ENCODE measurements around the gene SRF. TPM values are rescaled to one million over a fixed set of nuclear protein-coding genes. Genes with fewer than 3 reads are reported as not detected.

SRF gene
- total RNA-seq, 1 experiment from 2014 or later = 46.2 TPM

- H3K9me3 Mint-ChIP-seq = no peaks in the 10 kb centered on the region
- ATAC-seq (no peak), DNase-seq (ENCODE audit: low spot score) (no peak)
- no peaks in the 10 kb centered on the region for H3K27me3 Mint-ChIP-seq (ENCODE audit: low read depth)
- no peak for TF ChIP-seq FOXJ3 (CRISPR knock-in tag; IDR thresholded peaks at IDR 0.05; ENCODE audit: borderline replicate concordance)
- no peak for TF ChIP-seq NFATC4 (CRISPR knock-in tag; IDR thresholded peaks at IDR 0.05)
- TF ChIP-seq EMX1 (CRISPR knock-in tag; IDR thresholded peaks at IDR 0.05) = no peak
- TF ChIP-seq, protein P1, sequence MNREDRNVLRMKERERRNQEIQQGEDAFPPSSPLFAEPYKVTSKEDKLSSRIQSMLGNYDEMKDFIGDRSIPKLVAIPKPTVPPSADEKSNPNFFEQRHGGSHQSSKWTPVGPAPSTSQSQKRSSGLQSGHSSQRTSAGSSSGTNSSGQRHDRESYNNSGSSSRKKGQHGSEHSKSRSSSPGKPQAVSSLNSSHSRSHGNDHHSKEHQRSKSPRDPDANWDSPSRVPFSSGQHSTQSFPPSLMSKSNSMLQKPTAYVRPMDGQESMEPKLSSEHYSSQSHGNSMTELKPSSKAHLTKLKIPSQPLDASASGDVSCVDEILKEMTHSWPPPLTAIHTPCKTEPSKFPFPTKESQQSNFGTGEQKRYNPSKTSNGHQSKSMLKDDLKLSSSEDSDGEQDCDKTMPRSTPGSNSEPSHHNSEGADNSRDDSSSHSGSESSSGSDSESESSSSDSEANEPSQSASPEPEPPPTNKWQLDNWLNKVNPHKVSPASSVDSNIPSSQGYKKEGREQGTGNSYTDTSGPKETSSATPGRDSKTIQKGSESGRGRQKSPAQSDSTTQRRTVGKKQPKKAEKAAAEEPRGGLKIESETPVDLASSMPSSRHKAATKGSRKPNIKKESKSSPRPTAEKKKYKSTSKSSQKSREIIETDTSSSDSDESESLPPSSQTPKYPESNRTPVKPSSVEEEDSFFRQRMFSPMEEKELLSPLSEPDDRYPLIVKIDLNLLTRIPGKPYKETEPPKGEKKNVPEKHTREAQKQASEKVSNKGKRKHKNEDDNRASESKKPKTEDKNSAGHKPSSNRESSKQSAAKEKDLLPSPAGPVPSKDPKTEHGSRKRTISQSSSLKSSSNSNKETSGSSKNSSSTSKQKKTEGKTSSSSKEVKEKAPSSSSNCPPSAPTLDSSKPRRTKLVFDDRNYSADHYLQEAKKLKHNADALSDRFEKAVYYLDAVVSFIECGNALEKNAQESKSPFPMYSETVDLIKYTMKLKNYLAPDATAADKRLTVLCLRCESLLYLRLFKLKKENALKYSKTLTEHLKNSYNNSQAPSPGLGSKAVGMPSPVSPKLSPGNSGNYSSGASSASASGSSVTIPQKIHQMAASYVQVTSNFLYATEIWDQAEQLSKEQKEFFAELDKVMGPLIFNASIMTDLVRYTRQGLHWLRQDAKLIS (CRISPR knock-in tag; IDR thresholded peaks at IDR 0.05; ENCODE audit: borderline replicate concordance) = no peak
- TF ChIP-seq SMAD3 (CRISPR knock-in tag; IDR thresholded peaks at IDR 0.05; ENCODE audit: borderline replicate concordance) = no peak
- no peak for TF ChIP-seq NFYB (CRISPR knock-in tag; conservative IDR thresholded peaks at IDR 0.05; ENCODE audit: low read depth)
- TF ChIP-seq, protein P2, sequence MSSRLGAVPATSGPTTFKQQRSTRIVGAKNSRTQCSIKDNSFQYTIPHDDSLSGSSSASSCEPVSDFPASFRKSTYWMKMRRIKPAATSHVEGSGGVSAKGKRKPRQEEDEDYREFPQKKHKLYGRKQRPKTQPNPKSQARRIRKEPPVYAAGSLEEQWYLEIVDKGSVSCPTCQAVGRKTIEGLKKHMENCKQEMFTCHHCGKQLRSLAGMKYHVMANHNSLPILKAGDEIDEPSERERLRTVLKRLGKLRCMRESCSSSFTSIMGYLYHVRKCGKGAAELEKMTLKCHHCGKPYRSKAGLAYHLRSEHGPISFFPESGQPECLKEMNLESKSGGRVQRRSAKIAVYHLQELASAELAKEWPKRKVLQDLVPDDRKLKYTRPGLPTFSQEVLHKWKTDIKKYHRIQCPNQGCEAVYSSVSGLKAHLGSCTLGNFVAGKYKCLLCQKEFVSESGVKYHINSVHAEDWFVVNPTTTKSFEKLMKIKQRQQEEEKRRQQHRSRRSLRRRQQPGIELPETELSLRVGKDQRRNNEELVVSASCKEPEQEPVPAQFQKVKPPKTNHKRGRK (CRISPR knock-in tag; IDR thresholded peaks at IDR 0.05; ENCODE audit: borderline replicate concordance) = no peak
- TF ChIP-seq E2F5 (CRISPR knock-in tag; IDR thresholded peaks at IDR 0.05) = no peak
- TF ChIP-seq AR (CRISPR knock-in tag; IDR thresholded peaks at IDR 0.05) = no peak
- no peak for TF ChIP-seq ETV6 (CRISPR knock-in tag; IDR thresholded peaks at IDR 0.05)
- no peak for TF ChIP-seq MYBL2 (CRISPR knock-in tag; IDR thresholded peaks at IDR 0.05)
- TF ChIP-seq IRF1 (CRISPR knock-in tag; IDR thresholded peaks at IDR 0.05) = no peak
- TF ChIP-seq PRDM15 (CRISPR knock-in tag; IDR thresholded peaks at IDR 0.05) = no peak
- TF ChIP-seq ZNF423 (CRISPR knock-in tag; IDR thresholded peaks at IDR 0.05) = no peak
- TF ChIP-seq SOX15 (CRISPR knock-in tag; IDR thresholded peaks at IDR 0.05) = no peak
- no peak for TF ChIP-seq OVOL2 (CRISPR knock-in tag; IDR thresholded peaks at IDR 0.05; ENCODE audit: borderline replicate concordance)
- no peak for TF ChIP-seq ZNF416 (CRISPR knock-in tag; IDR thresholded peaks at IDR 0.05)
- no peak for TF ChIP-seq CTCF (IDR thresholded peaks at IDR 0.05)
- TF ChIP-seq ESRRA (CRISPR knock-in tag; IDR thresholded peaks at IDR 0.05; ENCODE audit: borderline replicate concordance) = no peak
- POLR2A ChIA-PET = interaction anchor here (0.6 kb wide), 1 partner anchor 47 kb away, joined by 6 read pairs; no protein-coding TSS in a partner anchor
- no peaks in the 10 kb centered on the region for H3K36me3 Mint-ChIP-seq
- CTCF ChIA-PET = interaction anchor here (3.4 kb wide), 1 partner anchor 13 kb away, joined by 18 read pairs; the partner anchor contains the start of gene DNPH1
- no peak overlapping the region for H3K4me3 Mint-ChIP-seq
- H3K4me1 Mint-ChIP-seq = peaks cover 5% of the 10 kb centered on the region; the same call in 1 of the 2 replicates
- no peak overlapping the region for H3K27ac Mint-ChIP-seq
Observed at GRCh38 chr6:43216200-43216599, 45.1 kb downstream of the SRF start.

Data from WTC11 (cell line).